BE2C (cell line): ENCODE data around the gene MYO3A.

Experiments used
- DNase-seq: peaks from one replicate; pipeline ENCODE4 v3.0.0-alpha.2; 2020
- H3K27me3 ChIP-seq: fragments of 250-450 bp; sonication (Bioruptor Pico); 2 replicates; pipeline ENCODE4 v1.5.1; 2020; ENCODE audit warnings: mild to moderate bottlenecking
- H3K36me3 ChIP-seq: fragments of 250-450 bp; sonication (Bioruptor Pico); 2 replicates; pipeline ENCODE4 v1.5.1; 2020; ENCODE audit warnings: mild to moderate bottlenecking
- H3K4me1 ChIP-seq: fragments of 250-450 bp; sonication (Bioruptor Pico); 2 replicates; pipeline ENCODE4 v1.5.1; 2020
- H3K4me3 ChIP-seq: 2 replicates; pipeline ENCODE4 v1.5.1; 2011; ENCODE audit warnings: low read depth, low read length
- H3K9me3 ChIP-seq: fragments of 250-450 bp; sonication (Bioruptor Pico); 2 replicates; pipeline ENCODE4 v1.5.1; 2020
- TF ChIP-seq, protein P1 (sequence below): IDR thresholded peaks from 2 replicates; pipeline ENCODE4 v1.5.1; 2012; ENCODE audit warnings: mild to moderate bottlenecking, low read depth, low read length

MYO3A gene

DNA sequence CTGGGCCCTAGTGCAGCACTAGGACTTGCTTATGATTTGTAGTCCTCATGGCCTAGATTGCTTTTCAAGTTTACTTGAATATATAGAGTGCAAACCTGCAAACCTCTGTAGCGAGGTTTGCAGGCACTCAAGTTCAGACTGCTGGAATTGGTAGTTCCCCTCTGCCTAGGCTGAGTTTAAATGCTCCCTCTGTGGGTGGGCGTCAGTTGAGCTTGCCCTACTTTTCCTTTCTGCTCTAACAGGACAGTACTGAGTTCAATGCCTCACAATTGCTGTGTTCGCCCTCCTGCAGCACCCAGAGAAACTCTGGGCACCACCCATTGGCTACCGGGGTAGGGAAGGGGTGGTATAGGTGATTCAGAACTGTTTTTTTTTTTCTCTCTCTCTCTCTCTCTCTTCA lies 31.6 kb downstream of the MYO3A start:
- DNase-seq, result no peak
- H3K27me3 ChIP-seq, result no peaks in the 10 kb centered on the region
- TF ChIP-seq, protein P1, sequence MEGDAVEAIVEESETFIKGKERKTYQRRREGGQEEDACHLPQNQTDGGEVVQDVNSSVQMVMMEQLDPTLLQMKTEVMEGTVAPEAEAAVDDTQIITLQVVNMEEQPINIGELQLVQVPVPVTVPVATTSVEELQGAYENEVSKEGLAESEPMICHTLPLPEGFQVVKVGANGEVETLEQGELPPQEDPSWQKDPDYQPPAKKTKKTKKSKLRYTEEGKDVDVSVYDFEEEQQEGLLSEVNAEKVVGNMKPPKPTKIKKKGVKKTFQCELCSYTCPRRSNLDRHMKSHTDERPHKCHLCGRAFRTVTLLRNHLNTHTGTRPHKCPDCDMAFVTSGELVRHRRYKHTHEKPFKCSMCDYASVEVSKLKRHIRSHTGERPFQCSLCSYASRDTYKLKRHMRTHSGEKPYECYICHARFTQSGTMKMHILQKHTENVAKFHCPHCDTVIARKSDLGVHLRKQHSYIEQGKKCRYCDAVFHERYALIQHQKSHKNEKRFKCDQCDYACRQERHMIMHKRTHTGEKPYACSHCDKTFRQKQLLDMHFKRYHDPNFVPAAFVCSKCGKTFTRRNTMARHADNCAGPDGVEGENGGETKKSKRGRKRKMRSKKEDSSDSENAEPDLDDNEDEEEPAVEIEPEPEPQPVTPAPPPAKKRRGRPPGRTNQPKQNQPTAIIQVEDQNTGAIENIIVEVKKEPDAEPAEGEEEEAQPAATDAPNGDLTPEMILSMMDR, result no peak
- H3K4me3 ChIP-seq, result no peak overlapping the region
- no peaks in the 10 kb centered on the region for H3K9me3 ChIP-seq
- H3K4me1 ChIP-seq, result no peaks in the 10 kb centered on the region
- H3K36me3 ChIP-seq, result no peaks in the 10 kb centered on the region

DNA sequence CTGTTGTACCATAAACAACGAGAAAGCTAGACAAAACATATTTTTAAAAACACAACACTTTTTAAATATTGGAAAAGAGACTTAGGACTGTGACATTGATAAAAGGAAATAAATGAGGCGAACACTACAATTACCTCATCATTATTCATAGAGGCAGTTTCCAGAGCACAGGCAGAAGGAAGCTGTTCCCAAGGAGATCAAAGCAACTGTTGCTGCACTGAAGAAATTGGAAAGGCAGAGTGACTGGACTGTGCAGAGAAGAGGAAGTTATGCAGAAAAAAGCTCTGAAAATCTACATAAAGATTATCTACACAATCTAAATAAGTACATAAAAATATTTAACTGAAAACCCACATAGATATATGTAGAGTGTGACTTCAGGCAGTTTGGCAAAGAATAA lies 32.8 kb downstream of the MYO3A start:
- Histone ChIP-seq H3K4me3 (no peak overlapping the region), H3K9me3 (no peaks in the 10 kb centered on the region), H3K36me3 (no peaks in the 10 kb centered on the region), H3K27me3 (no peaks in the 10 kb centered on the region), H3K4me1 (no peaks in the 10 kb centered on the region)
- DNase-seq, result no peak
- TF ChIP-seq, protein P1, result no peak

DNA sequence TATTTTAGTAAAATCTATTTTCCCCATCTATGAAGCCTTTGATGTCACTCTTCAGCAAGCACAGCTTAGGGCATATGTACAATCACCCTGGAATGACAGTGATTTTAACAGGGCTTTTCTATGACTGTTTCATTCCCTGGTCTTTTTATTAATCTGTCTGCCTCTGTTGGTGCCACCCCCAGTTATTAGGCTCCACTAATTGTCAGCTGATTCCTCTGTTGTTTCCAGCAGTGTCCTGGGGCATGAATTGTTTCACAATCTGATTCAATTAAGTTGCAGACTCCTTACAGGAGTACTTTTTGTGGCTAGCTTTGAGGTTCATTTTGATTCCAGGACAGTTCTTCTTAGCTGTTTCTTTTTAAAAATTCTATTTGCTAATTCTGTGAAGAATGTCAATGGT lies 38.6 kb downstream of the MYO3A start:
- H3K4me1 ChIP-seq, result no peaks in the 10 kb centered on the region
- H3K36me3 ChIP-seq, result no peaks in the 10 kb centered on the region
- no peak overlapping the region for H3K4me3 ChIP-seq
- no peaks in the 10 kb centered on the region for H3K27me3 ChIP-seq
- TF ChIP-seq, protein P1, result no peak
- no peaks in the 10 kb centered on the region for H3K9me3 ChIP-seq
- DNase-seq, result no peak

DNA sequence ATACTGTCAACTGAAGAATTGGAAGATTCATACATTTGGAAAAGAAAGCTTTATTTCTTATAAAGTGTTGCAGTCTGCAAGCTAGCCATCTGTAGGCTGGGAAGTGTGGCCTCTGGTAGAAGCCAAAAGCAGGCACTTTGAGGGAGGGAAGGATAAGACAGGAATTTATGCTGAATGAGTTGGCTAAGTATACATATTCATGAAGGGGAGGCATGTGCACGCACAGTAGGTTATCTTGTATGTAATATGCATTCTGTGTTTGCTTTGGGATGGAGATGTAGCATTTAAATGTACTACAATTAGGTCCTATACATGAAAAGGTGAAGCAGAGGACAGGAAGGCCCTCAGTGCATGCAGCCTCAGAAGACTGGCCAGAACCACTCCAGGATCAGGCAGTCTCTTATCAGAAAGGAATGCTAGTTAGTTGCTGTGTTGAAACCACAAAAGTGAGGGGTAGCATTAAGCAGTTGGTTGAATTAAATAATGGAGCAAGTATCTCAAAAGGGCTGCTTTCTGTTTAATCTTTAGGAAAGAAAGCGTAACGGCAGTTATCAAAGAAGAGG lies 40.9 kb downstream of the MYO3A start:
- no peak for DNase-seq
- no peaks in the 10 kb centered on the region for H3K4me1 ChIP-seq
- H3K4me3 ChIP-seq, result no peak overlapping the region
- H3K9me3 ChIP-seq, result no peaks in the 10 kb centered on the region
- H3K36me3 ChIP-seq, result no peaks in the 10 kb centered on the region
- H3K27me3 ChIP-seq, result no peaks in the 10 kb centered on the region
- TF ChIP-seq, protein P1, result no peak

DNA sequence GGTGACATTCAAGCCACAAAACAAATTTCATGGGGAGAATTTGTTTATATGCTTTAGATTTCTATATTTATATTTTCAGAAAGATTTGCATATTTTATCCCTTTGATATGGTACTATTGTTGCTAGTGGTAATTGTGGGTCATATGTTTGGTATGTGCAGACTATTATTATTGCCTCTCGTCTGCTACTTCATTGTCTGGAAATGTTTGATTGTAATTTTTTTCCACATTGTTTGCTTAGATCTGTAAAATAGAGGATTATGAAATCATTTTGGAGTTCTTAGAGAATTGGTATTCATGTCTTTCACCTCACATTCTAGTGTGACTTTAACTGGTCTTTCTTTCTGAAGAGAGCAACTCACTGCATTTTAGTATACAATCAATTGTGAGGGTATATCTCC lies 44.7 kb downstream of the MYO3A start:
- H3K36me3 ChIP-seq, result no peaks in the 10 kb centered on the region
- DNase-seq, result no peak
- TF ChIP-seq, protein P1, result no peak
- H3K4me3 ChIP-seq, result no peak overlapping the region
- H3K27me3 ChIP-seq, result no peaks in the 10 kb centered on the region
- H3K9me3 ChIP-seq, result no peaks in the 10 kb centered on the region
- H3K4me1 ChIP-seq, result no peaks in the 10 kb centered on the region

DNA sequence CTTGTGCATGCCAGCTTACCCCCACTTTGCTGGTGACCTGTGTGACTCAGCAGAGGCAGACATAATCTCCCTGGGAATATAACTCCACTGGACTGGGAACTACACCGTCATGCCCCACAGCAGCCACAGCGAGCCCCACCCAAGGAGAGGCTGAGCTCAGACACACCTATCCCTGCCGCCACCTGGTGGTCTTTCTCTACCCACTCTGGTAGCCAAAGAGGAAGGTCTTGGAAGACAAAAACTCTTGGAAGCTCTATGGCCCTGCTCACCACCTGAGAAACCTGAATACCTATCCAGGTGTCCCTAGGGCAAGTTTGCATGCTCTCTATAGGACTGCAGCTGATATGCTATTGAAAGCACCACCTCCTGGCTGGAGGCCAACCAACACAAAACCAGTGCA lies 48.1 kb downstream of the MYO3A start:
- no peaks in the 10 kb centered on the region for H3K4me1 ChIP-seq
- H3K4me3 ChIP-seq, result no peak overlapping the region
- H3K36me3 ChIP-seq, result no peaks in the 10 kb centered on the region
- TF ChIP-seq, protein P1, result no peak
- no peaks in the 10 kb centered on the region for H3K9me3 ChIP-seq
- DNase-seq, result no peak
- H3K27me3 ChIP-seq, result no peaks in the 10 kb centered on the region
